Activated CD8-positive, alpha-beta memory T cell treated with anti-CD3 and anti-CD28 coated beads for 24 hours (primary cell): ENCODE measurements around the gene LAMA5.

Source experiments
- DNase-seq: peaks from one replicate; pipeline ENCODE4 v3.0.0-alpha.2; 2020

Gene LAMA5

DNA sequence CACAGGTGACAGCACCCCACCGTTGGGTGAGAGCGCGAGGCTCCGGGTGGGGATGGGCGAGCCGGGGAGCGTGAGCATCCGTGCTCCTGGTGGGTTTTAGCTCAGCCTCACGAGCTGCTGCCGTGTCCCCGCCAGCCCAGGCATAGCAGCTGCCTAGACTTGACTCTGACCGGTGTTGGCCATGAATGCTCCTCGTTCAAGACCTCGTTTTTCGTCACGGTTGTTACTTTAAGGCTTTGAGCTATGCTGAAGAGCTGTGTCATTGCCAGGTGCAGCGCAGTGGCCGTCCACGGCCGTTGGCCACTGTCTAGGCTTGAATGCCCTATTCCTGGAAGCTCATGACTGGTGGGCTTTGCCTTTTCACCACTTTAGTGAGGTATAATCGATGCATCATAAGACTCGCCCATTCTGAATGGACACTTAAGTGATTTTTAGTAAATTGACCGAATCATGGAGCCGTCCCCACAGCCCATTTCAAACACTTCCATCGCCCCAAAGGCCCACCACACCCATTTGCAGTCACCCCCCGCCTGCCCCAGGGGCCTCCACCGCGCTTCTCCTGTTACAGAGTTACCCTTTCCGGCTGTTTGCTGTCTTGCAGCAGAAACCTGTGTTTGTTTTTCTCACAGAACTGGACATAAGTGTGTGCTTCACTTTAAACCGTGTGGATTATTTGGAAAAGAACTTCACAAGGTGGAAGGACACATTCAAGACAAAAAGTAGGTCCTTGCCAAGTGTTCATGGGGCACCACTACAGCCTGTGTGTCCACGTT, 85.8 kb downstream of the LAMA5 start:
- no peak for DNase-seq

DNA sequence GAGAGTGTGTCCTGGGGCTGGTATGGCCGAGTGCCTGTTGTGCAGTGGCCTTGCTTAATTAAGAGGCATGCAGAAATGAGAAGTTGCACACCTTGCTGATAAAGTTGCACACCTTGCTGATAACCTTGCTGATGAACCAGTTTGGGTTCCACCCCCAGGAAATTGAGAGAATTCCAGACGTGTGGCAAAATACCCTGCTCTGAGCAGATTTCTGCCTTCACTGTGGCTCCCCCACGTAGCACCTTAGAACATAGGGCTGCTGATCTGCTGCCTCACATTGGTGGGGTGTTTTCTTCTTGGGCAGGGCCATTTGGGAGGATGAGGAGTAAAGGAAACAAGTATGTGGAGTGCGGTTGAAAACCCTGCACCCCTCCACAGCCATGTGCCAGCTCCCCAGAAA, 86.8 kb downstream of the LAMA5 start:
- DNase-seq = no peak

GRCh38 chr20:62277253-62277652, 89.9 kb downstream of the LAMA5 start:
- no peak for DNase-seq

DNA sequence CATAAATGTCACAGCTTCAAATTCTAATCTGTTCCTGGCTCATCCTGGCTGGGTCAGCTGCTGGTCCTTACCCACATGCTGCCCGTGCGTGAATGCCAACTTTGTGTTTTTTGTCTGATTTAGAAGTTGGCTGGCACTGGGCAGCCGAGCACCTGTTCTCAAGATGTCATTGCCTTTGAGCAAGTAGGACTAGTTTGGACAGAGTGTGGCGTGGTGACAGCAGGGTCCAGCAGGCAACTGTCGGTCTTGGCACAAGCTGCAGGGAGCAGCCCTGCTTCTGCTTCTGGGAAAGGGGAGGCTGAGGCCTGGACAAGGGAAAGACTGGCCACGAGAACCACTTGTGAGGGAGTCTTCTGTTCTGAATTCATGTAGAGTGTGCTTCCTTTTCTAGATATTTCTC, 90.7 kb downstream of the LAMA5 start:
- DNase-seq = no peak

- no peak for DNase-seq
Measured at GRCh38 chr20:62275219-62275618, 91.9 kb downstream of the LAMA5 start.

- no peak for DNase-seq
Measured at GRCh38 chr20:62274332-62274950, 92.7 kb downstream of the LAMA5 start.

DNA sequence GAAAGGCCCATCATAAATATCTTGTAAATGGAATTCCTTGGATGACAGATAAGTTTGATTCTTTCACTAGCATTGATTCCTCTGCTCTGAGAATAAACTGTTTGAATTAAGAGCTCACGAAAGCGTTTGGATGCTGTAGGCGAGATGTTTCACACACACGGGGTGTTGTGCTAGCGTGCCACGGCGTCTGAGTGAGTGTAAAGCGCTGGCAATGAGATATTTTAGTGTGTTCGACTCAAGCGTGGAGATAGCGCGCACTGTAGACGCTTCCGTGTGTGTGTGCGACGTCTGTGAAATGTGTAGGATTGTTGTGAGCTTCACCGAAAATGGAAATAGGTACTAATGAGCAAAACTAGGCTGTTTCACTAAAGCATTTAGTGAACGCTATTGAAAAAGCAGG, 93.7 kb downstream of the LAMA5 start:
- no peak for DNase-seq

GRCh38 chr20:62272200-62272599, 94.9 kb downstream of the LAMA5 start:
- DNase-seq = no peak

DNA sequence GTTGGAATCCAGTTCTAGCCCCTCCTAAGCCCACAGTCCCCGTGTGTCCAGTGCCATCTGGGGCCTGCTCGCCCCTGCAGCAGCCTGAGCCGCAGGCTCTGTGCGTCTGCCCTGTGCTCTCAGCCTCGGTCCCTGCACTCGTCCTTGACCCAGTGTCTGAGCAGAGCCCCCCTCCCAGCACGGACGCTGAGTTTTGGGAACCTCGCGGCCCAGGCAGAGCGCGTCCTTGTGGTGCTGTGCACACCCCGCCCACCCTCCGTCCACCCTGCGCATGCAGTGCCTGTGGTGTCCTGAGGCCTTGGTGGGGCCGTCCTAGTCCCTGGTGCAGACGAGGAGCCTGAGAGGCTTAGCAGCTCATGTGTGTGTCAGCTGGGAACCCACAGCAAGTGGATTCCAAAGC, 97.2 kb downstream of the LAMA5 start:
- no peak for DNase-seq

DNA sequence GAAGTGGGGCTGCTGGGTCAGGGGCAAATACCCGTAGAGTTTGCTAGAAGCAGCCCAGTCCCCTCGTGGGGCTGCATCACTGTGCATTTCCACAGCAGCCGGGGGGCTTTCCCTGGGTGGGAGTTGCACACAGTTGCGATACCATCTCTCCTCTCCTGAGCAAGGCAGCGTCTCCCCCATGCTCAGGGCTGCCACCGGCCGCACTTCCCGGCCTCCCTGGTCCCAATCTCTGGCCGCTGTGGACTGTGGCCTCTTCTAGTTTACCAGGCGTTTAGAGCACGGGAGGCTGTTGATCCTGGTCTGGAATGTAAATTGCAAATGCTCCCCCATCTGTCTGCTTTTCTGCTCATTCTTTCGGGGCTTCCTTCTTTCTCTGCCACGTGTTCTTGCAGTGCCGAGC, 97.7 kb downstream of the LAMA5 start:
- DNase-seq = no peak

- DNase-seq = no peak
Measured at GRCh38 chr20:62268228-62268900, 98.7 kb downstream of the LAMA5 start.

- DNase-seq = no peak
Measured at GRCh38 chr20:62267543-62267942, 99.6 kb downstream of the LAMA5 start.

GRCh38 chr20:62266851-62267250, 100.3 kb downstream of the LAMA5 start:
- DNase-seq = no peak

- no peak for DNase-seq
Measured at GRCh38 chr20:62266340-62266739, 100.8 kb downstream of the LAMA5 start.

- DNase-seq = no peak
Measured at GRCh38 chr20:62265365-62265764, 101.7 kb downstream of the LAMA5 start.

DNA sequence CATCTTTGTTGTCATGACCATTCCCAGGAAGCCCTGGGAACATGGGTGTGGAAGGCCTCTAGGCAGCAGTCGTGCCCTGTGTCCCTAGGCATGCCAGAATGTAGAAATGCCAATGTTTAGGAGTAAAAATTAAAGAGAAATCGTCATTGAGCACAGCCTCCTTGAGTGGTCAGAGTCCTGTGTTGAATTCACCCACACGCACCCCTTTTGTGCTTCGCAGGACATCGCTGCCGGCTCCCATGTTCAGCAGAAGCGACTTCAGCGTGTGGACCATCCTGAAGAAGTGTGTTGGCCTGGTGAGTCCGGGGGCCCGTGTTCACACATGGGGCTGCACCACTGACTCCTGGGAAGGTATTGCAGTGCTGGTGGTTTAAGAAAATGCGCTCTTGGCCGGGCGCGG, 103.7 kb downstream of the LAMA5 start:
- DNase-seq = no peak

DNA sequence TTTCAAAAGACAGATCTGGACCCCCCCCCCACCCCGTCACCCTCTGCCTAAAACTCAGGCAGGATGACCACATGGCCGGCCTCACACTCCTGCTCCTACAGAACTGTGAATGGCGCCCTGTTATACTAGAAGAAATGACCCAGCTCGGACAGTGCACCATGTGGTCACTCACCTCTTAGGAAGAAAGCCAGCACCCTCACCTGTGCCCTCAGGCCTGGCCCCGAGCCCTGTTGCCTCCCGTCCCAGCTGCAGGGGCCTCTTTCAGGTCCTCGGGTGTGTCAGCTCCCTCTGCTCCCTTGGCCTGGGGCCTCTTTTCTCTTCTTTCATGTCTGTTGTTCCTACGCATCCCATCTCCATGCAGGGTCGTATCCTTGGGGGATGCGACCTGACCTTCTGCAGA, 105.0 kb downstream of the LAMA5 start:
- no peak for DNase-seq

DNA sequence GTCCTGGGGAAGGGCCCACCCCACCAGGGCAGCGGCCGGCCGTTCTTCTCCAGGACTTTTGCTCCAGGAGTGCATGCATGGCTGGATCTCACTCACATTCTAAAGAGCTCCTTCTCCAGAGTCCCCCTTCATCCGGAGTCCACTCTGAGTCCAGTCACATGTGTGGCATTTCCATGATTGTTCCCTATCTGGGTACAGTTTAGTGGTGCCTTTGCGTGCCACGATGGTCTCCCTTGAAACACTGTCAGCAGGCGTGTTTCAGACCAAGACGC, 107.9 kb downstream of the LAMA5 start:
- DNase-seq = no peak
